CD4-positive, alpha-beta T cell treated with Interleukin-15 for 1 hour (primary cell): Measurements from ENCODE around the gene OPN1MW.
"Not testable (repeated sequence)": the region's sequence is repeated elsewhere in the genome, so short reads cannot be mapped to it uniquely, and the experiment has no call there.

Experiments
- DNase-seq: peaks from one replicate; pipeline ENCODE4 v3.0.0-alpha.2; 2020

OPN1MW gene

GRCh38 chrX:154182296-154182695 is at the start of gene OPN1MW:
Gene OPN1MW, plus strand, starts transcription at chrX:154182596. Its CDS starts 82 bp downstream, at chrX:154182678.
- not testable (repeated sequence) for DNase-seq

- no peak for DNase-seq
These were observed 46.8 kb upstream of the OPN1MW start for GRCh38 chrX:154135458-154136229.

GRCh38 chrX:154136627-154137161 is 45.7 kb upstream of the OPN1MW start:
- DNase-seq: peak; percentile 72

GRCh38 chrX:154138857-154139256 is 43.5 kb upstream of the OPN1MW start:
- no peak for DNase-seq

GRCh38 chrX:154140206-154140605 is 42.2 kb upstream of the OPN1MW start:
- no peak for DNase-seq

- DNase-seq: no peak
These were observed 41.7 kb upstream of the OPN1MW start for GRCh38 chrX:154140742-154141141.

- no peak for DNase-seq
These were observed 40.0 kb upstream of the OPN1MW start for GRCh38 chrX:154142386-154142785.

GRCh38 chrX:154142950-154143745 is 39.2 kb upstream of the OPN1MW start:
- no peak for DNase-seq

- not testable (repeated sequence) for DNase-seq
These were observed 38.4 kb upstream of the OPN1MW start, which contains the start of gene OPN1LW for GRCh38 chrX:154144010-154144409. Gene OPN1LW, plus strand, starts transcription at chrX:154144243. Its CDS starts 41 bp downstream, at chrX:154144284.

- not testable (repeated sequence) for DNase-seq
These were observed 31.4 kb upstream of the OPN1MW start for GRCh38 chrX:154151030-154151429.

- not testable (repeated sequence) for DNase-seq
These were observed 26.2 kb upstream of the OPN1MW start for GRCh38 chrX:154156221-154156620.

- DNase-seq: not testable (repeated sequence)
These were observed 25.2 kb upstream of the OPN1MW start for GRCh38 chrX:154157207-154157606.

GRCh38 chrX:154159345-154159744 is 23.1 kb upstream of the OPN1MW start:
- DNase-seq: not testable (repeated sequence)

GRCh38 chrX:154164902-154165301 is 17.5 kb upstream of the OPN1MW start:
- not testable (repeated sequence) for DNase-seq

GRCh38 chrX:154168384-154168783 is 14.0 kb upstream of the OPN1MW start:
- DNase-seq: not testable (repeated sequence)

GRCh38 chrX:154172535-154172943 is 9.9 kb upstream of the OPN1MW start:
- DNase-seq: not testable (repeated sequence)

- DNase-seq: not testable (repeated sequence)
These were observed 8.0 kb upstream of the OPN1MW start for GRCh38 chrX:154174356-154174755.

- not testable (repeated sequence) for DNase-seq
These were observed 1.4 kb downstream of the OPN1MW start for GRCh38 chrX:154183794-154184193.

GRCh38 chrX:154192846-154193245 is 10.4 kb downstream of the OPN1MW start:
- DNase-seq: not testable (repeated sequence)

- not testable (repeated sequence) for DNase-seq
These were observed 11.9 kb downstream of the OPN1MW start for GRCh38 chrX:154194316-154194715.

- not testable (repeated sequence) for DNase-seq
These were observed 14.1 kb downstream of the OPN1MW start for GRCh38 chrX:154196466-154196865.

GRCh38 chrX:154209670-154210418 is 27.4 kb downstream of the OPN1MW start:
- DNase-seq: not testable (repeated sequence)

GRCh38 chrX:154211057-154211456 is 28.7 kb downstream of the OPN1MW start:
- DNase-seq: peak; percentile 14
